GM18511 (cell line): Measurements from ENCODE around the gene POC1B.

ENCODE experiments used
- ATAC-seq: cut with Tn5 transposase; IDR thresholded peaks from one replicate; pipeline ENCODE4 v1.9.1; 2021; ENCODE audit warnings: mild to moderate bottlenecking, moderate library complexity; ENCODE audit not compliant: unreplicated experiment

The POC1B gene

GRCh38 chr12:89390802-89391673 is 134.8 kb downstream of the POC1B start:
- no peak for ATAC-seq

DNA sequence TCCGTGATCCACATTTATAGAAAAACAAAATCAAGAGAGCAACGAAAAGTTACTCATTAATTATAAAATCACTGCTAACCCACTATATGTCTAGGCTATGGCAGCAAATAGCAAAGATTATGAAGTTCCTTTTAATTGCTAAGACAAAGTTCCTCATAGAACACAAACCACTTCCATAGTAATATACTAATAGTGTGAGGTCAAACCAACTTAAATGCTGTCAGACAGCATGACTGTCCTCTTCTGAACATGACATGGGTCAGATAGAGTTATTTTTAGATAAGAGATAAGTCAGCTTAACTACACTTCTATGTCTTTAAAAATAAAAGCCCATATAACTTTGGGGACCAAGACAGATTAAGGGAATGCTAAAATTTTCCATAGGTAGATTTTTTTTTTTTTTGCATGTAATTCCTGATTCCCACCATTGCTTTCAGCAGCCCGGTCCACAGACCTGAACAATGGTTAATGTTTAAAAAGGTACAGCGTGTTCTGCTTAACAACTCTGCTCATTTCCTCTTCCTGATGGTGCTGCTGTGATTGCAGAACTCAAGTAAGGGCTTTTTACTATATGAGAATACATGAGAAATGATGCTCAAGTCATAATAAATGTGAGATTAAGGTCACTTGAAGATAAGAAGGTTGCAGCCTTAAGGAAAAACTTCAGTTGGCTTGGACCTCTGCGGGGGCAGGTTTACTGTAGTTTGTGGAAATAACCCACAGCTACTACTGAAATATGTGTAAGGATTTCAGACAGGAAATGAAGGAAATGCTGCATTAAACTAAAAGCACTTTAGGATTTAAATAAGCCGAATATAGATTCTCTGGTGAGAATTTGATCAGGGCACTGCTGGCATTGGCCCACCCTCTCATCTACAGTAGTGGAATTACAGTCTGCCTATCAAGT is 135.8 kb downstream of the POC1B start:
- ATAC-seq = peak; percentile 64

GRCh38 chr12:89386138-89386537 is 139.7 kb downstream of the POC1B start:
- ATAC-seq = no peak

DNA sequence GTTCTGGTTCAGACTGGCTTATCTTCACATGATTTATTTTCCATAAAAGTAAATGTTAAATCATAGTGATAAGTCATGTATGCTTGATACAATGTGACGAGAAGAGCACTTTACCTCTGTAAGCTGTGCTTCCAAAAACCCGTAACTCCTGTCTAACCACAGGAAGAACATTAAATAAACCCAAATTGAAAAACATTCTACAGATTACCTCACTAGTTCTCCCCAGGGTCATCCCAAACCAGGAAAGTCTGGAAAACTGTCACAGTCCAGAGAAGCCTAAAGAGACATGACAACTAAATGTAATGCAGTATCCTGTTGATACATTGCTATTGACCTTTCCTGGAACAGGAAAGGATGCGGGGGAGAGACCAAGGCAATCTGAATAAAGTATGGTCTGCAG is 141.0 kb downstream of the POC1B start:
- ATAC-seq = no peak

- ATAC-seq = no peak
Measured at GRCh38 chr12:89384050-89384758, 141.6 kb downstream of the POC1B start.

GRCh38 chr12:89383235-89384049 is 142.4 kb downstream of the POC1B start:
- ATAC-seq = no peak

DNA sequence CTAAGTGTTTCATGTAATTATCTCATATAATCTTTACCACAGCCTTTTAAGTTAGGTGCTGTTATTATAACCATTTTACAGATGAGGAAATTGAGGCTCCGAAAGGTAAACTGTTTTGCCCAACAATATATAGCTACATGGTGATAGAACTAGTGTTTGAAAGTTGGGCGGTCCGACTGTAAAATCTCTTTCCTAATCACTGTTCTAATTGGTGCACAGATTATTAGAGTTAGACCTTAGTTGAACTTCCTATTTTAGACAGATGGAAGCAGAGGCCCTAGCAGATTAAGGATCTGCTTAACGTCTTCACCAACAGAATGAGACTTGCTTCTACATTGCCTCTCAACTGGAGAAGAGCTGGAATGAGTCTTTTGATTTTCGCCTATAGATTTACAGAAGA is 143.5 kb downstream of the POC1B start:
- no peak for ATAC-seq

DNA sequence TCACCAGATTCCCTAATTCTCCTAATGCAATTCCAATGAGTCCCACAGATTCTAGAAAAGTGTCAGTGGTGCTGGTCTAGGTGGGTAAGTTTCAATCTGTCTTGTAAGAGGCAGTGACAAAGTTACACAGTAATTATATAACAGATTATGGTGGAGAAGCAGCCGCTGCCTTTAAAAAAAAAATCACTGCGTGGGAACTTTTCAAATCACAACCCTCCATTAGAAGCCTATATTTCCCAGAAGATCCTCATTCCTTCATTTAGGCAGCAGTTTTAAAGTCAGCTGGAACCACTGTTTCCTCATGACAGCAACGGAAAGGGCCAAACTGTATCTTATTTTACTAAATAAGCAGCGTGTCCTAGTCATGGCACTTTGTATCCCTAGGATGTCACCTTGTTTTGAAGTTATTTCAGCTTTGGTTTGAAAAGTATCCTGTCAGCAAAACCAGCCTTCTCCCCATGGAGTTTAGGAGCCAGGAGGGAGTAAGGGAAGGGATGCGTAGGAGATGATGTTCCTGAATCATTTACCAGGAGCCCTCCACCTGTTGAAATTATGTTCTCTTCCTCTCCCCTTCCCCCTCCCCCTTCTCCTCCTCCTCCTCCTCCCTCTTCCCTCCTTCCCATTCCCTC is 145.9 kb downstream of the POC1B start:
- no peak for ATAC-seq

DNA sequence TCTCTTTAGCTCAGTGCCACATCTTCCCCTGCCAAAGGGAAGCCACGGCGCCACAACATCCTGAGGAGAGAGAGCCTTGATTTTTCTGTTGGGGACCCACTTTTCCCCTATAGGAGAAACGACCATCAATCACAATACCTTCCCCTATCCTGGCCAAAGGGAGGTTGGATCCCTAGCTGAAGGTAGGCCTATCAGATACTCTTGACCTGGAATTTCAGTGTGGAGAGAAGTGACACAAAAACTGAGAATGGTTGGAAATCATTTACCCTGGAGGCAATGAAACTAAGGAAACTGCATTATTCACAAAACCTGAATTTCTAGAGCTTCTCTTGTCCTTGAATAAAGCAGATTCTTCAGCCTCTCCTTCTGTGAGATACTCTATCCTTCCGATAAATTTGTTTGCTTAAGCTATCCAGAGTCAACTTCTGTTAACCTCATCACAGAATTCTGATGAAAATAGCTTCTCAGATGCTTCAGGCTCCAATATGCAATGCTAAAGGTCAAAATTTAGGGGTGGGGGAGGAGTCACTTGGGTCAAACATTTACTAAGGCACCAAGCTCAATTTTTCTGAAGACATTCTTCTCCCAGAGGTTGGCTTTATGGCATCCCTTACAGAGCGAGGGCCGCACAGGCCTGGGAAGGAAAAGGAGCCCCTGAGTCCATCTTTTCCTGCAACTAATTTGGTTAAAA is 146.6 kb downstream of the POC1B start:
- no peak for ATAC-seq

DNA sequence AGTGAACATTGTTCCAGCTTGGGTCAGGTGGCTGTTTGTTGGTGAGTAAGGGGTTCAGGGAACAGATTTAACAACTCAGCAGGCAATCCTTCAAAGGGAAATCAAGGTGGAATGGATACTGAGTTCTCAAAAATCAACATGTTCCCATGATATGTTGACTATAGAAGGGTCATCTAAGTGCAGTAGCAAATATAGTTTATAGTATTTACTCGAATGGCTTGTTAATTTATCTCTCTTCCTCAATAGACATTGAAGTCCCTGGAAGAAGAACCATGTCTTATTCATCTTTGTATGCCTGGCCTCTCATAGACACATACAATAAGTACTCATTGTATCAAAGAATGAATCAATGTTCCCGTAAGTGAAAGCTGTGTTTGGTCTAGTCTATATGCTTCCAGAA is 149.0 kb downstream of the POC1B start:
- no peak for ATAC-seq

DNA sequence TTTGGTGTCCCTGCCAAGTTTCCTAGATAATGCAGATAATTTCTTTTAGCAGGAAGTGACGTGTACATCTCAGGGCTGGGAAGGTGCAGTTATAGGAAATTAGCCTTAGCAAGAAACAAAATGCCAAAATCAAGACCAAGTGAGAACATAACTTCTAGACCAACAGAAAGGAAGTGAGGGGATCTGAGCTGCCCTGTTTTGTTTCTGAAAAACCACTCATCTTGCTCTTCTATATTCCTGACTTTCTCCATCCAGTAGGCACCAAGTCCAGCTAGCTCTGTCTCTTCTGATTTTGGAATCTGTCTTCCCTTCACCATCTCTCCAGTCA is 149.7 kb downstream of the POC1B start:
- ATAC-seq = no peak

- no peak for ATAC-seq
Measured at GRCh38 chr12:89373763-89374572, 151.9 kb downstream of the POC1B start.

GRCh38 chr12:89372584-89373370 is 153.1 kb downstream of the POC1B start:
- ATAC-seq = no peak

DNA sequence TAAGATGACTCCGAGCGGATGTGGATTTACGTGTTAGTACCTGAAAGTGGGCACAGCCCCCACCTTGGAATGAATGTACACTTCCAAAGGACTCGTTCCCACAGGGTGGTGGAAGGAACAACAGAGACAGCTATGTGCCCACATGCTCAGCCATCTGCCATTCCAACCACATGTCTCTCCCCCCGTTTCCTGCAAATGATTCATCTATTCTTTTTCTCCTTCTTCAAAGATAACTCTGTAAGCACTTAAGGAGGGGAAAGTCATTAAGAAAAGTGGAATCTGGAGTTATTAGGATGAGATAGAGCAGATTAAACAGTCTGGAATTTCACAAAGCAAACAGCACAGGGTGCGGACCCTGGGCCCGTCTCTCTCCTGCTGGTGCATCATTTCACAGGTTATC is 155.0 kb downstream of the POC1B start:
- no peak for ATAC-seq

GRCh38 chr12:89370421-89370831 is 155.4 kb downstream of the POC1B start:
- ATAC-seq = no peak
